A549 (cell line): Measurements from ENCODE around the gene KIFC1. TPM values are rescaled to one million over a fixed set of nuclear protein-coding genes. Genes with fewer than 3 reads are reported as not detected.

Source experiments
- ATAC-seq, 2 experiments: fragments of 200-7000 bp in 1 of 2; fragments of >200 bp in 1 of 2; cut with Nextera tagmentation in 1 of 2; cut with Tn5 transposase in 1 of 2; 3 replicates each; pipeline versions ENCODE4 v1.8.0 to v1.9.1; 2018 to 2020; ENCODE audit warnings: mild to moderate bottlenecking in 1 of 2, moderate library complexity in 1 of 2
- CTCF ChIA-PET: fragments of 300-600 bp; sonication (Branson Sonifier 250); formaldehyde crosslinking; extraction: SDS; loops from one replicate; lab custom pipeline; 2021; ENCODE audit warnings: antibody characterized with exemption, inconsistent platforms; lab: Yijun Ruan, JAX
- POLR2A ChIA-PET: fragments of 350-600 bp; formaldehyde crosslinking; extraction: SDS; loops from one replicate; lab custom pipeline; 2021; ENCODE audit warnings: antibody characterized with exemption, inconsistent platforms; lab: Yijun Ruan, JAX
- DNase-seq, 2 experiments: peaks; one replicate each; pipeline versions ENCODE4 v3.0.0 to v3.0.0-alpha.2; 2011 to 2016; ENCODE audit warnings: low read depth in 1 of 2, low spot score in 1 of 2
- FAIRE-seq: peaks from 2 replicates; lab custom pipeline; 2011; peaks lifted over from hg19 to GRCh38; lab: Jason Lieb, UNC
- H3K27ac ChIP-seq, 2 experiments: fragments of >200 bp; sonication (Bioruptor Twin); formaldehyde crosslinking; 3 replicates each; pipeline ENCODE4 v1.5.1; 2016 to 2017
- H3K4me1 ChIP-seq: fragments of >200 bp; sonication (Bioruptor Twin); formaldehyde crosslinking; 3 replicates; pipeline ENCODE4 v1.6.1; 2016
- H3K4me2 ChIP-seq: fragments of >200 bp; sonication (Bioruptor Twin); formaldehyde crosslinking; 3 replicates; pipeline ENCODE4 v1.6.1; 2016
- H3K4me3 ChIP-seq: fragments of >200 bp; sonication (Bioruptor Twin); formaldehyde crosslinking; 3 replicates; pipeline ENCODE4 v1.5.1; 2016
- H3K9me3 ChIP-seq: fragments of >200 bp; sonication (Bioruptor Twin); formaldehyde crosslinking; 3 replicates; pipeline ENCODE4 v1.6.1; 2016
- BCL3 ChIP-seq: fragments of >200 bp; sonication (Bioruptor Twin); formaldehyde crosslinking; IDR thresholded peaks from 3 replicates; pipeline ENCODE4 v1.6.1; 2016
- BHLHE40 ChIP-seq: IDR thresholded peaks from 2 replicates; pipeline ENCODE4 v1.6.1; 2012; ENCODE audit warnings: low read depth, low read length, inconsistent platforms
- CBX2 ChIP-seq: fragments of 200-600 bp; sonication (generic); IDR thresholded peaks from 2 replicates; pipeline ENCODE4 v1.6.1; 2016; ENCODE audit warnings: low read depth, mild to moderate bottlenecking, borderline replicate concordance
- CBX8 ChIP-seq: fragments of 200-600 bp; sonication (generic); IDR thresholded peaks from 2 replicates; pipeline ENCODE4 v1.6.1; 2016
- EHMT2 ChIP-seq: fragments of 200-600 bp; sonication (generic); IDR thresholded peaks from 2 replicates; pipeline ENCODE4 v1.6.1; 2016; ENCODE audit warnings: antibody characterized with exemption, low read depth, mild to moderate bottlenecking, moderate library complexity
- ELK1 ChIP-seq: fragments of 150-350 bp; IDR thresholded peaks from 2 replicates; pipeline ENCODE4 v1.6.1; 2014; ENCODE audit warnings: low read depth, mild to moderate bottlenecking, low read length
- ESRRA ChIP-seq: fragments of 150-350 bp; IDR thresholded peaks from 2 replicates; pipeline ENCODE4 v1.6.1; 2014; ENCODE audit warnings: mild to moderate bottlenecking, low read length, borderline replicate concordance
- FOSL2 ChIP-seq, 2 experiments: fragments of 450-650 bp in 1 of 2; fragments of >200 bp in 1 of 2; sonication (Bioruptor Twin) in 1 of 2; formaldehyde crosslinking; IDR thresholded peaks; 2 replicates each; pipeline versions ENCODE4 v1.5.0 to v1.6.1; 2016 to 2020; ENCODE audit warnings: mild to moderate bottlenecking in 1 of 2, moderate library complexity in 1 of 2
- JUNB ChIP-seq: fragments of >200 bp; sonication (Bioruptor Twin); formaldehyde crosslinking; IDR thresholded peaks from 2 replicates; pipeline ENCODE4 v1.6.1; 2016
- MAZ ChIP-seq: fragments of 150-350 bp; IDR thresholded peaks from 2 replicates; pipeline ENCODE4 v1.6.1; 2014; ENCODE audit warnings: antibody characterized with exemption, low read depth, low read length, borderline replicate concordance
- NFE2L2 ChIP-seq: fragments of 150-350 bp; conservative IDR thresholded peaks from 2 replicates; pipeline ENCODE4 v1.6.1; 2014; ENCODE audit warnings: low read length
- NPAS2 ChIP-seq: fragments of 250-450 bp; sonication (Bioruptor Pico); IDR thresholded peaks from 2 replicates; pipeline ENCODE4 v1.8.0; 2022; ENCODE audit warnings: mild to moderate bottlenecking, moderate library complexity, borderline replicate concordance
- POLR2A ChIP-seq: IDR thresholded peaks from 2 replicates; pipeline ENCODE4 v1.6.1; 2012; ENCODE audit warnings: mild to moderate bottlenecking, low read length
- POLR2AphosphoS2 ChIP-seq: conservative IDR thresholded peaks from 2 replicates; pipeline ENCODE4 v1.6.1; 2012; ENCODE audit warnings: low read length, improper control_type of control experiment, inconsistent platforms
- REST ChIP-seq: fragments of 200-600 bp; sonication (generic); IDR thresholded peaks from 2 replicates; pipeline ENCODE4 v1.6.1; 2016; ENCODE audit warnings: antibody characterized with exemption, mild to moderate bottlenecking, moderate library complexity
- RFX5 ChIP-seq: fragments of 450-650 bp; IDR thresholded peaks from 2 replicates; pipeline ENCODE4 v1.7.1; 2014; ENCODE audit warnings: antibody characterized with exemption, mild to moderate bottlenecking, moderate library complexity
- SREBF2 ChIP-seq: fragments of 450-650 bp; IDR thresholded peaks from 2 replicates; pipeline ENCODE4 v1.6.1; 2014; ENCODE audit warnings: mild to moderate bottlenecking, moderate library complexity
- TP53 ChIP-seq: fragments of 250-450 bp; sonication (Bioruptor Pico); IDR thresholded peaks from 2 replicates; pipeline ENCODE4 v1.5.0; 2021; ENCODE audit warnings: mild to moderate bottlenecking, moderate library complexity
- ZSCAN20 ChIP-seq: fragments of 250-450 bp; sonication (Bioruptor Pico); IDR thresholded peaks from 2 replicates; pipeline ENCODE4 v1.8.0; 2022; ENCODE audit warnings: mild to moderate bottlenecking, moderate library complexity
- WGBS: methylation state at CpG from one replicate; pipeline ENCODE4 v1.1.6; 2017; ENCODE audit errors: missing lambda C conversion rate; 5-methylcytosine and 5-hydroxymethylcytosine counted together
- polyA plus RNA-seq, 4 experiments: library from polyadenylated mRNA; depleted of rRNA in 3 of 4; stranded (reverse); fragments of >200 nt; fragmentation: RNase III in 1 of 4; extraction: RNeasy Plus Mini Kit Qiagen cat#74134 plus additional on column Dnase treatment in 1 of 4; gene quantifications; 2 replicates in 3 of 4; 3 replicates in 1 of 4; pipeline ENCODE4 v1.2.3, GENCODE V29; 2011 to 2017

KIFC1 gene
- polyA plus RNA-seq, 2 of the 4 experiments (the other 2 are of a cell fraction), result 23.9 to 30.5 TPM

GRCh38 chr6:33419580-33420490, 28.2 kb downstream of the KIFC1 start, which contains the start of gene SYNGAP1:
Gene SYNGAP1 (plus strand): TSS chr6:33420065. CDS start chr6:33420265, 200 bp downstream.
- CTCF ChIA-PET, result interaction anchor here (0.6 kb wide), 1 partner anchor 8 kb away, joined by 3 read pairs; no protein-coding TSS in a partner anchor
- TF ChIP-seq SREBF2, result no peak
- TF ChIP-seq NPAS2 (CRISPR knock-in tag), result no peak
- TF ChIP-seq JUNB, result no peak
- TF ChIP-seq MAZ, result no peak
- TF ChIP-seq FOSL2 (IDR thresholded peaks at IDR 0.05), result no peak
- no peak for TF ChIP-seq FOSL2 (CRISPR knock-in tag; IDR thresholded peaks at IDR 0.05)
- TF ChIP-seq POLR2AphosphoS2, result no peak
- no peak for TF ChIP-seq EHMT2
- TF ChIP-seq BHLHE40, result no peak
- no peak for TF ChIP-seq ZSCAN20 (CRISPR knock-in tag)
- no peak for TF ChIP-seq POLR2A
- TF ChIP-seq CBX2, result no peak
- TF ChIP-seq ELK1, result no peak
- TF ChIP-seq TP53 (CRISPR knock-in tag), result no peak
- no peak for TF ChIP-seq RFX5
- no peak for TF ChIP-seq CBX8
- no peak for TF ChIP-seq BCL3
- no peak for TF ChIP-seq ESRRA
- TF ChIP-seq REST, result no peak
- TF ChIP-seq NFE2L2, result no peak
- no peak for ATAC-seq
- no peak for FAIRE-seq
- Histone ChIP-seq H3K4me2 (peak within 1 kb of the TSS; percentile 82), H3K27ac (peak within 1 kb of the TSS; percentile 85 to 95; a peak in 5 of 6 replicates), H3K9me3 (no peaks in the 10 kb centered on the region), H3K4me3 (no peak within 1 kb of the TSS), H3K4me1 (peaks cover 42% of the 10 kb centered on the region)
- no peak for DNase-seq
- POLR2A ChIA-PET, result no interaction called here
- WGBS, result 38% methylated on average over 6 of the region's 22 CpGs
